Skeletal muscle cell (primary cell): Measurements from ENCODE around the gene UBE2J2.
A peak's percentile ranks its signal among the peaks of the same experiment; 100 is the strongest.

Experiments
- DNase-seq: peaks from one replicate; pipeline ENCODE4 v3.0.0-alpha.2; 2010; ENCODE audit warnings: low read depth
- H3K4me3 ChIP-seq: 2 replicates; pipeline ENCODE4 v1.5.1; 2011; ENCODE audit warnings: low read depth, mild to moderate bottlenecking, control low read depth, low read length, moderate library complexity

The UBE2J2 gene

DNA sequence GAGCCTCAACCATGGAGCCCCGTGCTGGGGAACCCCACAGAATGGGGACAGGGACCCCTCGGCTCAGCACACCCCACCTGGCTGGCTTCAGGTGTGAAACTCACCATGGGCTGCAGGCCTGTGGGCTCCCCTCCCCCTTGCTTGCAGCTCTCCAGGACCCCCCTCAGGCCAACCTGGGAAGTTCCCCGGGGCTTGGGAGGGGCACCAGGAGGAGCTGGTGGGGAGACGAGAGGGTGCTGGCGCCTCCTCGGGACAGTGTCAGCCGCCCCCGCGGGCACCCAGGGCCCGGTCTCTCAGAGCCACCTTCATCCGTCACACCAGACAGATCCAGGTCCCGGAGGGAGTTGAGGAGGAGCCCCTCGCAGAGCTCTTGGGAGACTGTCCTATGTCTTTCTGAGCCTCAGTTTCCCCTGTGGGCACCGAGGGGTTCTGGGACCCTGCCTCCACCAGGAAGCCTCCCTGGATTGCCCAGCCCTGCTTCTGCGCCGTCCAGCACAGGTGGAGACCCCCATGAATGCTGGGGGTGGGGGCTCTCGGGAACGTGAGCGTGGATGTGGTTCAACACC is 66.6 kb downstream of the UBE2J2 start:
- no peak for DNase-seq
- no peak overlapping the region for H3K4me3 ChIP-seq

- peak within 1 kb of the TSS; percentile 13 for H3K4me3 ChIP-seq
- no peak for DNase-seq
Measured at GRCh38 chr1:1206376-1206965, 67.2 kb downstream of the UBE2J2 start, which contains the start of gene TNFRSF18. TNFRSF18 (minus strand) TSS chr1:1206592; CDS start chr1:1206571, 21 bp downstream.

DNA sequence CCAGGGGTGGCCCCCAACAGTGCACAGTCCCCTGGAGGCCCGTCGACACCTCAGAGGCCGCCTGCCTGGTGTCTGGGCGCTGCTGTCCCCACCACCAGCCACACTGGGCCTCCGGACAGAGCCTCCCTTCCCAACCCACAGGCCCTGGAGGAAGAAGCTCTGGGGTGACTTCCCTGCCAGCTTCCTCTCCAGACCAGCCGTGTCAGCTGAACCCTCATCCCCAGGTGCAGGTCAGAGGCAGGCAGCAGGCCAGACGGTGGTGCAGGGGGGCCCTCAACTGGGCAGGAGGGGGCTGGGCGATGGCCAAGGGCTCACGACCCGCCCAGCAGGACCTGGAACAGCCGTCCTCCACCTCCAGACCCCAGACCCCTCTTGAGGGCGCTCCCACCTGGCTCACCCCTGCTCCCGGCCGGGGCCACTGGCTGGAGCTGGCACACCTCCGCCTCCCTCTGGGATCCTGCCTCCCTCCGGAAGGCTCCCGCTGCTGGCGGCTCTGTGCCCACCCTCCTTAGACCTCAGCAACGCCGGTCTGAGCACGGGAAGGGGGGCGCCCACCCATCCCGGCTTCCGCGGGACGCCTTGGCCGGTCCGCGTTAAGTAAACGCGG is 67.8 kb downstream of the UBE2J2 start:
- DNase-seq, result no peak
- H3K4me3 ChIP-seq, result peak overlapping the region; percentile 13

- no peak for DNase-seq
- no peak overlapping the region for H3K4me3 ChIP-seq
Measured at GRCh38 chr1:1204998-1205768, 68.5 kb downstream of the UBE2J2 start.

- no peak overlapping the region for H3K4me3 ChIP-seq
- DNase-seq, result no peak
Measured at GRCh38 chr1:1204425-1204920, 69.2 kb downstream of the UBE2J2 start.
